ENCODE data around the gene SPDYE3.
"Not testable (repeated sequence)": the region's sequence is repeated elsewhere in the genome, so short reads cannot be mapped to it uniquely, and the experiment has no call there.

SPDYE3 gene

DNA sequence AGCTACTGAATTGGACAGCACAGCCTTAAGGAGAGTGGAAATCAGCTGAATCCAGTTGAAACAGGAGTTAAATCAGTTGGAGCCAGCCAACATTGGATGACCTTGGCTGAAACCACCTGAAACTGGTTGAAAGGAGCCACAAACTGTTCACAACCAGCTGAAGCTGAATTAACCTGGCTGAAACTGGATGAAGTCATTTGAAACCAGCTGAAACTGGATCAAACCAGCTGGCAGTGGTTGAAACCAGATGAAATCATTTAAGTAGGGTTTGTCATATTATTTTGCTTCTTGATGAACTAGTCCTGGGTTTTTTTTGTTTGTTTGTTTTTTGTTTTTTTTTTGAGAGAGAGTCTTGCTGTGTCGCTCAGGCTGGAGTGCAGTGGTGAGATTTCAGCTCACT is 15.3 kb upstream of the SPDYE3 start:
- DNase-seq, result not testable (repeated sequence)

DNA sequence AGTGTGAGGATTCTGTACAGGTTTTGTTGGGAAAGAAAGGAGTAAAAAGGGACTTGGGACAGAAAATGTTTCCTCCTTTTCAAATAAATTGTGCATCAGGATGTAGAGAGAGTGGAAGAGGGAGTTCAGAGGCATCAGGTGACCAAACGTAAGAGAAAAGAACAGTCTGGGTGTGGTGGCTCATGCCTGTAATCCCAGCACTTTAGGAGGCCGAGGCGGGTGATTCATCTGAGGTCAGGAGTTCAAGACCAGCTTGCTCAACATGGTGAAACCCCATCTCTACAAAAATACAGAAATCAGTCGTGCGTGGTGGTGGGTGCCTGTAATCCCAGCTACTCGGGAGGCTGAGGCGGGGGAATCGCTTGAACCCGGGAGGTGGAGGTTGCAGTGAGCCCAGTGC is 12.2 kb upstream of the SPDYE3 start:
- peak; percentile 12 for DNase-seq

DNA sequence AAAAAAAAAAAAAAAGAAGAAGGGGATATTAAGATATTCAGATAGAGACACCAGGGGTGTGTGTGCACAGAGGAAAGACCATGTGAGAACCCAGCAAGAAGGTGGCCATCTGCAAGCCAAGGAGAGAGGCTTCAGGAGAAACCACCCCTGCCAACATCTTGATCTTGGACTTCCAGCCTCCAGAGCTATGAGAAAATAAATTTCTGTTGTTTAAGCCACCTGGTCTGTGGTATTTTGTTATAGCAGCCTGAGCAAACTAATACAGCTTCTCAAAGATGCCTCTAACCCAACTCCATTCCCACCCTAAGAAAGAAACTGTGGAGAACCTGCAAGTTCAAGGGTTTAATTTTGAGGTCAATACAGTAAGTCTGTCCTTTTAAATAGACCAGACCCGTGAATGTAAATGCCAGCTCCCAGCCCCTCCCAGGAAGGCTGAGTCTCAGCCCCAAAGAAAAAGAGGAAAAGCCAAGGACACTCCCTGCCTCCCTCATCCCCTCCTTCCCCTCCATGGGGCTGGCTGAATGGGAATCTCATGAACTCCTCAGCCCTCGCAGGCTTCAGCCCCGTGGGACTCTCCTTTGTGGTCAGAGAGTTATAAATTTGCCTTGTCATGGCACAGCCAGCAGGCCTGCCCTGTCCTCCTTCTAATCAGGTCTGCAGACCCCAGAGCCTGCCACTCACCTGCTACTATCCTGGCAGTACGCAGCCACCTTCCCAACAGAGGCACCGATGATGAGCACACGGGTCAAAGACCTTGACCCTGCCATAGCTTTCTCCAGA is 9.5 kb upstream of the SPDYE3 start:
- DNase-seq, result not testable (repeated sequence)

DNA sequence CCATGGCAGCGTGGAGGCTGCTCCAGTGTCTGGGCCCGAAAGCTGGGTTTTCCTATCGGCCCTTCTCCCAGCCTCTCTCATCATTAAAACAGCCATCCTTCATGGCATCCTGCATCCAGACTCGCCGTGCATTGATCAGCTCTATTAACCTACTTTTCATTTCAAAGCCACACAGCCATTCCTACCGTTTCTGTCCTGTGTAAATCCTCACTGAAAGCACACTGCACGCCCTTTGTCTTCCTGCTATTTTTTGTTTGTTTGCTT is 8.9 kb upstream of the SPDYE3 start:
- not testable (repeated sequence) for DNase-seq

DNA sequence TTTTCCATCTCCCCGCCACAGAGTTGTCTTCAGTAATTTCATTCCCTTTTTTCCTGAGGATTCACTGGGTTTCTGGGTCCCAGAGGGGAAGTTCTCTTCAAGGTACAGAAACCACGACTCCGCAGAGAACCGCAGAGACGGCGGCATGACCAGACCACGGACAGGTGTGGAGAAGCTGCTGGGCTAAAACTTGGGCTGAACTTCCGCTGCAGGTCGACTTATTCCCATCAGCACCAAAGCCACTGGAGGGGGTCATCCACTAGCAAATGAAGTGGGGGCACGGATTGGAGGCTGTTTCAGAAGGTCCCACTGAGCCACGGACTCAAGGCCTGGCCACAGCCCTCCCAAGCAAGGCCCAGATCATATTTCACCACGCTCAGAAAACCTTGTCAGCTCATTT is 3.0 kb upstream of the SPDYE3 start:
- DNase-seq, result not testable (repeated sequence)

DNA sequence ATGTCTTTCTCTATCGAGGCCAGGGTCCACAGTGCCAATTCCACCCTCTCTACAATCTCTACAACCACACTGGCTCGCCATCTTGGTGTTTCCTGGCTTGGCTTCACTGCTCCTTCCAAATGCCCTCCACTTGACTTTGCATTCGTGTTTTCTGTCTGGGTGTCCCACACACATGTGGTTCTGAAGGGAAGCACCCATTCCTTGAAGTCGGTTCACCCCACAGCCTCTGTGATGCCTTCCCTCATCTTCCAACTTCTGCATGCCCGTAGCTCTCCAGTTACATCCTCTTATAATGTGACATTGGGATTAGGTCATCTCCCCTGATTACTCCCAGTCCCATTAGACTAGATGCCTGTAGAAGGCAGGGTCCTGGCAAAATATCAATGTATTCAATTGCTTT is 10.8 kb downstream of the SPDYE3 start:
- not testable (repeated sequence) for DNase-seq

DNA sequence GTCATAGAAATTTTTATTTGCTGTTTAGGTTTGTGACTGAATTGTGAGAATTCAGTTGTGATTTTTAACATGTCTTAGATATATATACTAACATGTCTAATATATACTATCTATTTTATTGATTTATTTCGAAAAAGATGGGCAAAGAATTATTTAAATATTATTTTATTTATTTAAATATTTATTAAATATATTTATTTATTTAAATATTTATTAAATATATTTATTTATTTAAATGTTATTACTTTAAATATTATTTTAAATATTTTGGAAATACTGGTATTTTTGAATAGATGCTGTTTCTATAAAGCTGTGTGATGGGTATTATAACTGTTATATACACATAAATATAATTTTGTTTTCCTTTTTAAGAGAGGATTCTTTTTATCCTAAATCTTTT is 14.1 kb downstream of the SPDYE3 start:
- DNase-seq, result not testable (repeated sequence)

DNA sequence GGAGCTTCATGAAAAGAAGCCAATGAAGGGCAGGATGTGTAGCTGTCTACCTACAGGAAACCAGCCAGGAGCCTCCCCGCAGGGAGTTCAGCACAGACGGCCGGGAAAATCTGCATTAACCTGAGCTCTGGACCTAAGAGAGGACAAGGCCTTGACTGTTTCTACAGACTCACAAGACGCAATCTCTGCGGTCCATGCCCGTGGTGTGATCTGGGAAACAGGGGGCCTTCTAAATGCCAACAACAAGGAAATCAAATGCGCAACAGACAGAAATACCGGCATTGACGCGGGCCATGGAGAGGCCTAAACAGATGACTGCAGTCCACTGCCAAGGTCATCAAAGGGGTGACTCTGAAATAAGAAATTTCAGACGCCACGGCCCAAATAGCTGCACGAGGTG is 16.7 kb downstream of the SPDYE3 start:
- DNase-seq, result not testable (repeated sequence)

DNA sequence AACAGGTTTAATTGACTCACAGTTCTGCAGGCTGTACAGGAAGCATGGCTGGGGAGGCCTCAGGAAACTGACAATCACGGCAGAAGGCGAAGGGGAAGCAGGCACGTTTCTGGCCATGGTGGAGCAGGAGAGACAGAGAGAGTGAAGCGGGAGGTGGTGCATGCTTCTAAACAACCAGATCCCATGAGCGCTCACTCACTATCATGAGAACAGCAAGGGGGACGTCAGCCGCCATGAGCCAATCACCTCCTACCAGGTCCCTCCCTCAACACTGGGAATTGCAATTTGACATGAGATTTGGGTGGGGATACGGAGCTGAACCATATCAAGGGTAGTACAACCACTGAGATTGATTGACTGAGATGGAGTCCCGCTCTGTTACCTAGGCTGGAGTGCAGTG is 18.2 kb downstream of the SPDYE3 start:
- not testable (repeated sequence) for DNase-seq

DNA sequence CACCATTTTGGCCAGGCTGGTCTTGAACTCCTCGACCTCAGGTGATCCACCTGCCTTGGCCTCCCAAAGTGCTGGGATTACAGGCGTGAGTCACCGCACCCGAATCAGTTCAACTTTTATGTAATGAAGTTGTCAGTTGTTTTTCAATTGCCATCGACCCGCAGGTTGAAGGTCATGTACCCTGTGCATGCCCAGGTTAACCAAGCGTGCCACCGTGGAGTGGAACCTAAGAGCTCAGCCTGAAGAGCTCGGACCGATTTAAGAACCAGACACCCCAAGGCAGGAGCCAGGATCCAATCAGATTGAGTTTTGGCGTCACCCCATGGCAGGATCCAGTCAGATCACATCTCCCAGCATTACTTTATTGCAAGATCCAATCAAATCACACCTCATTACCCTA is 19.4 kb downstream of the SPDYE3 start:
- not testable (repeated sequence) for DNase-seq

DNA sequence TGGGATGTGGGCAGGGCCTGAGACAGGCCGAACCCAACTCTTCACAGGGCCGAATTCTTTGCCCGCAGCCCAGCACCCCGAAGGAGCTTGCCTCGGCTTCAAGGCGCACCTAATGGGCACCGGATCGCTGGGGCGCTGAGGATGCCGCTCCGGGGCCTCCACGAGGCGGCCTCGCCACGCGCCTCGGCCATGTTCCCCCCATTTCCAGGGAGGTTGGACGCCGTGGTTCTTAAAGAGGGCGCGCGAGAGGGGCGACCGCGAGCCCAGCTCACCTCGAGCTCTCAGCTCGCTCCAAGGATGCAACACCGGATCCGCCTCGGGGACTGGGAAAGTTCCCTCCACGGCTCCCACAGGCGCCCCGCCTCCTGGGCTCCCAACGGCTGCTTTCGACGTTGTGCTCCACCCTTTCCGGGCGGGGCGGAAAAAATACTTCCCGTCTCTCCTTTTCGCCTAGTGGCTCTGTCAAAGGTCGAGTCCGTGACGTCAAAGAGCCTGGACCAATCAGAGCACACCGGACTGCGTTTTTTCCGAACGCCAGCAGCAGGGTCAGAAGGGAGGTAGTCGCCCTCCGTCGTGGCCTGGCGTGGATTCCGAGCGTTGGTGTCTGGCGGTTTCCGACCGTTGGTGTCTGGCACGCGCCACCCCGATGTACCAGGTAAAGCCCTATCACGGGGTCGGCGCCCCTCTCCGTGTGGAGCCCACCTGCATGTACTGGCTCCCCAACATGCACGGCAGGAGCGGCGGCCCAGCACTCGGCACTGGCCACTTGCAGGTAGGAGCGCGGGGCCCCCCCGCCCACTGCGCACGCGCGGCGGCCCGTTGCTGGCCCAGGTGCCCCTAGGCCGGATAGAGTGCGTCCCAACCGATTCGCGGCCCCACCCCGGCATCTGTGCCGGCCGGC is 28.3 kb downstream of the SPDYE3 start:
- peak; percentile 91 for DNase-seq

DNA sequence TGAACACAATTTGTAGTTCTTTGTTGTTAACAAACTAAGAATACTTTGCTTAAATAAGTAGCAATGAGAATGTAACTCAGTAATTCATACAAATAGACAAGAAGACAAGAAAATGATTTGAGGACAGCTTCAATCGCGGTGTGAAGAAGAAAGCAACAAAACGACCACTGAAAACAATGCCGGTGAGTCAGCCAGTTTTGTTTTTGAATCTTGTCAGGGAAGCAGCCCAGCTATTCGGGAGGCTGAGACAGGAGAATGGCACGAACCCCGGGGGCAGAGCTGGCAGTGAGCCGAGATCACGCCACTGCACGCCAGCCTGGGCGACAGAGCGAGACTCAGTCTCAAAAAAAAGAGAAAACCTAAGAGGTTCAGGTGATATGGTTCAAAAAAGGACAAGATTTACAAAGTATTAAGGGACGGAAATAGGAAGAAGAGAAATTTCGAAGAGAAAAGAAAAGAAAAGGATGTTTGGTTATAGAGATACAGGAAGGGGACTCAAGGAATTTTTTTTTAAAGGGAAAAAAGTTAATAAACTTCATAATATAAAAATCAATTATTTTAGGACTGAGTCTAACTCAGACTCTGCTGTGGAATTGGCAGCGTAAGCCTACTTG is 30.7 kb downstream of the SPDYE3 start:
- not testable (repeated sequence) for DNase-seq

DNA sequence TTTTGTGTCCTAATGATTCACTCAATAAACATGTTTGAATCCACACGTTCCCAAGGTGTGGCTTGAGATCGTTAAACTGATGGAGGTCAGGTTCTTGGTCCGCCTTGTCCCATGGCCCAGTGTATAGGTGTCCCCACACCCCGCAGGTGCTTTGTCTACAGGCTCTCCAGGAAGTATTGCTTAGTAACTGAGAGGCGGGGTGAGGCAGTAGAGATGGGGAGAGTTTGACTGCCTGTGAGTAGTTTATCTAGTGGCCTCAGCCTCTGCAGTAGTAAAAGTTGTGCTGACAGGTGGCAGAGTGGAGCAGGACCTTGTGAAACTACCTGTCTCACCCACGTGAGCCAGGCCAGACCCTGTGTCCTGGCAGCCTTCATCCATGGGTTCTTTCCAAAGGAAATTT is 33.8 kb downstream of the SPDYE3 start:
- DNase-seq, result not testable (repeated sequence)

DNA sequence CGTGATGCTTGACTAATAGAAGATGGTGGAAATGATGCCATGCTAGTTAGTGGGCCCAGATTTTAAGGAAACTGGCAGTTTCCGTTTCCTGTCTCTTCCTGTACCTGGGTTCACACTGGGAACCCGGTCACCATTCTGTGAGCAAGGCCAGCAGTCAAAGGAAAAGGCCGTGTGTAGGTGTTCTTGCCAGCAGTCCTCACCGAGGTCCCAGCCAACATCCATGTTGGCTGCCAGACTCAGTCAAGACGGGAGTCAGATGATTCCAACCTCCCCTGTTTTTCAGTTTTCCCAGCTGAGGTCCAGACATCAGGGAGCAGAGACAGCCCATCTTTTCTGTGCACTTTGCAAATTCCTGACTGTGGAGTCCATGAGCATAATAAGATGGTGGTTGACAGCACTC is 35.3 kb downstream of the SPDYE3 start:
- no peak for DNase-seq

DNA sequence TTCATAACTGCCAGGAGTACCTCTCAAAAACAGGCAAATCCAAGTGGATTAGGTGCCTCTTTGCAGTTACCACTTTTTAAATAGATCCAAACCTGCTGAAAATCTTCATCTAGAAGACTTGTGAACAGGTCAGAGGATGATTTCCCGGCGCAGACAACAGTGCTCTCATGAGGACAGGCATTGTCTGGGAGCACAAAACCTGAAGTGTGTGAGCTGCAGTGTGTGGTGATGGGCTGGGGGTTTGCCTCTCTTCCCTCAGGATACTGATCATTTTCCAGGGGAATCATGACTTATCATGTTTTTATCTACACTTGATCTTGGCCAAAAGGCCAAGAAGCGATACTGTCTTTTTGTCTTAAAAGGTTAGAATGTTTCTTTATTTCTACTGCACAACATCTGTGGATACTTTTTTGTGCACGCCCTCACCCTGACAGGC is 36.6 kb downstream of the SPDYE3 start:
- not testable (repeated sequence) for DNase-seq

DNA sequence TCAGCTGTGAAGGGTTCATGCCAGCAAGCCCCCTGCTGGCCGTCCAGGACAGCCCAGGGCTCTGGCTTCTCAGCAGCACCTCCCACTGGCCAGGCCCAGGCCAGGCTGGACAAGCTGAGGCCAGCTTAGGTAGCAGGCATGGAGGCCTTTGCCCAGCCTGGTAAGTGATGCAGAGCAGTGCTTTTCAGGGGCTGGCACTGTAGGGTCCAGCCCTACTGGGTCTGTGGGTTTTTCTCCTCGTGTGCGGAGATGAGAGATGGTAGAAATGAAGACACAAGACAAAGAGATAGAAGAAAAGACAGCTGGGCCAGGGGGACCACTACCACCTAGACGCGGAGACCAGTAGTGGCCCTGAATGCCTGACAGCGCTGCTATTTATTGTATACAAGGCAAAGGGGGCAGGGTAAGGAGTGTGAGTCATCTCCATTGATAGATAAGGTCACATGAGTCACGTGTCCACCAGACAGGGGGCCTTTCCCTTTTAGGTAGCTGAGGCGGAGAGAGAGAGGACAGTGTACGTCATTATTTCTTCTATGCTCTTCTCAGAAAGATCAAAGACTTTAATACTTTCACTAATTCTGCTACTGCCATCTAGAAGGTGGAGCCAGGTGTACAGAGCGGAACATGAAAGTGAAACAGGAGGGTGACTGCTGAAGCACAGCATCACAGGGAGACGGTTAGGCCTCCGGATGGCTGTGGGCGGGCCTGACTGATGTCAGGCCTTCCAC is 37.2 kb downstream of the SPDYE3 start:
- peak; percentile 48 for DNase-seq

DNA sequence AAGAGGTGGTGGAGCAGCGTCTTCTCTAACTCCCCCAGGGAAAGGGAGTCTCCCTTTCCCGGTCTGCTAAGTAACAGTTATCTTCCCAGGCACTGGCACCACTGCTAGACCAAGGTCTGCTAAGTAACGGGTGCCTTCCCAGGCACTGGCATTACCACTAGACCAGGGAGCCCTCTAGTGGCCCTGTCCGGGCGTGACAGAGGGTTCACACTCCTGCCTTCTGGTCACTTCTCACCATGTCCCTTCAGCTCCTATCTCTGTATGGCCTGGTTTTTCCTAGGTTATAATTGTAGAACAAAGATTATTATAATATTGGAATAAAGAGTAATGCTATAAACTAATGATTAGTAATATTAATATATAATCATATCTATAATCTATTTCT is 37.8 kb downstream of the SPDYE3 start:
- DNase-seq, result peak; percentile 58

DNA sequence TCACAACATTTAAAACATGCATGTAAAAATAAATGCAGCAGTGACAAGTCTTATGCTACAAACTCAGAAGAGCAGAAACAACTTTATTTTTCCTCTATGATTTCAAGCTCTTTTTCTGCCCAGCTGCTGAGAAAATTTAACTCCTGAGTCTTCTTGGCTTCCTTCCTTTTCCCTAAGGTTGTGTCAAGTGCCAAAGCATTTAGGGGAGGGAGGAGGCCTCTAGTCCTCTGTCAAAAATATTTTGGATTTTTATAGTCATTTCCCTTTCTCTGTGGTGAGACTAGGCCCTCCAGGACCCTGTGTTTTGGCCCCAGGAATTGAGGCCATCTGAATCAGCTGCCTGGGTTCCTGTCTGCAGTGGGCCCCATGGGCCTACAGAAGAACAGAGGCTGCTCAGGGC is 39.4 kb downstream of the SPDYE3 start:
- no peak for DNase-seq

DNA sequence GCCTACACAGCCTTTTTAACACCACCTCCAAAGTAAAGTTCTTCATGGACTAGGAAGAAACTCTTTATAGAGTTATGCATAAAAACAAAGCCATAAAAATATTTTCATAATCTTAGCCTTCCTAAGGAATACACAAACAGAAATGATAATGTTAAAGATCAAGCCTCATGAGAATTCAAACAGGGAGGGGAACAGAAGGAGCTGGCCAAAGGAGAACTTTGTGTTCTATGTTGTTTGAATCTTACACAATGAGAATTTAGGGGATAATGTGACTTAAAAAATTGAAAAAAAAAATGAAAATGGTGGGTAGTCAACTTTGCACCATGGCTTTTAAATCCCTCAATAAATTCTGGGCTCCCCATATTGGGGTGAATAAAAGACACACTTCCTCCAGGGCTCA is 41.3 kb downstream of the SPDYE3 start:
- no peak for DNase-seq

DNA sequence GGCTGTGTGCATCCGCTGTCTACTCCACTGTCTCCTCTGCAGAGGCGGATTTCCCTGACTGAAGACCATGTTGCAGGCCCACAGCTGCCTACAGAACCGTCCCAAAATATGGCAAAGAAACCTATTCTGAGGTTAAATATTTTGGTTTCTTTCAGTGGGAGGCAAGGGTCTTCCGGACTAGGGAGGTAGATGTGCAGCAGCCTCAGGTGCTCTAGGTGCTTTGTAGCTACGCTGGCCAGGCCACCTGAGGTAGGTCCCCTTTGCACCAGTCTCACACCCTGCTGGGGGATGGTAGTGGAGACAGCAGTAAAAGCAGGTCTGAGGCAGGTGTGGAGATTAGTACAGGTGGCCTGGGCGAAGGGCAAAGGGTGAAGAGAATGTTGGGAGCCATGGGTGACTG is 42.3 kb downstream of the SPDYE3 start:
- no peak for DNase-seq

DNA sequence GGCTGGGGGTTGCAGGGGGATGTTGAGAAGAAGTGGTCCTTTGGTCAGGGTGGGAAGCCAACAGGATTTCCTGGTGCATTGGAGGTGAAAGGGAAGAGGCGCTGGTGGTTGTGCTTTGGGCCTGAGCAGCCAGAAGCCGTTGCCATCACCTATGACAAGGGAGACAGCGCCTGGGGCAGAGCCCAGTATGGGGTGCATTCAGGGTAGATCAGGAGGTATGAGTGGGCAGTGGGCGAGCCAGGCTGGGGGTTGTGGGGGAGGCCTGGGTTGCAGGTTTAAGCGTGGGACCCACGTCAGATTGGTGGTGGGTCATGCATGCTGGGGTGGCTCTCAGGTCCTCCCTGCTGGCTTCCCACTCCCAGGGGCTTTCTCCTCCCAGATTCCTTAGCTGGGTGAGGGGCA is 44.2 kb downstream of the SPDYE3 start:
- DNase-seq, result no peak

DNA sequence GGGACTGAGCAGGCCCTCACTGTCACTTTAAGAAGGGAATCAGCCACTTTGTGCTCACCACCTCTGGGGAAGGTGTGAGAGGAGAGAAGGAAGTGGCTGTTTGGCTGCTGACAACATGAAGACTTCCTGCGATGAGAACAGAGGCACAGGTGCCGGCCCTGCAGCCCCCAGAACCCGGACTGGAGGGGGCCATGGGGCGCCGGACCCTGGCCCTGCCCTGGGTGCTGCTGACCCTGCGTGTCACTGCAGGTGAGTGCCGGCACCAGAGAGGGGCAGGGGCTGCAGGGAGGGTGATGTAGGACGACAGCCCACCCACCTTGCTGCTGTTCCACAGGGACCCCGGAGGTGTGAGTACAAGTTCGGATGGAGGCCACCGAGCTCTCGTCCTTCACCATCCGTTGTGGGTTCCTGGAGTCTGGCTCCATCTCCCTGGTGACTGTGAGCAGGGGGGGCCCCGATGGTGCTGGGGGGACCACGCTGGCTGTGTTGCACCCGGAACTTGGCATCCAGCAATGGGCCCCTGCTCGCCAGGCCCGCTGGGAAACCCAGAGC is 44.8 kb downstream of the SPDYE3 start:
- DNase-seq, result not testable (repeated sequence)
